Measurements from ENCODE around the gene LILRA2. TPM values are rescaled to one million over a fixed set of nuclear protein-coding genes. Genes with fewer than 3 reads are reported as not detected.
"Not testable (repeated sequence)": the region's sequence is repeated elsewhere in the genome, so short reads cannot be mapped to it uniquely, and the experiment has no call there.

Gene LILRA2
- total and polyA plus RNA-seq, 4 donors = 0.99 to 1.8 (median 1.4) TPM

- Histone ChIP-seq H3K9me3 (ENCODE audit: control insufficient read depth, insufficient read depth, low read length) (no peaks in the 10 kb centered on the region), H3K36me3 (ENCODE audit: control insufficient read depth, insufficient read depth, low read length) (no peaks in the 10 kb centered on the region), H3K27me3 (ENCODE audit: control insufficient read depth, insufficient read depth, low read length) (no peaks in the 10 kb centered on the region), H3K4me3 (ENCODE audit: low read depth, low read length) (no peak overlapping the region), H3K4me1 (ENCODE audit: control insufficient read depth, insufficient read depth, low read length) (no peaks in the 10 kb centered on the region), H3K27ac (ENCODE audit: low read depth, low read length) (no peak overlapping the region)
- 78% methylated on average over 2 of the region's 3 CpGs for WGBS (ENCODE audit: insufficient coverage)
- DNase-seq (ENCODE audit: low read depth in 4 of 6, low spot score in 6 of 6) = no peak
These were observed 3.7 kb downstream of the LILRA2 start for GRCh38 chr19:54577334-54577733.

GRCh38 chr19:54578268-54578667 lies 4.7 kb downstream of the LILRA2 start:
- not testable (repeated sequence) for H3K27ac ChIP-seq (ENCODE audit: low read depth, low read length); H3K36me3 ChIP-seq (ENCODE audit: control insufficient read depth, insufficient read depth, low read length); H3K9me3 ChIP-seq (ENCODE audit: control insufficient read depth, insufficient read depth, low read length); H3K4me3 ChIP-seq (ENCODE audit: low read depth, low read length); H3K27me3 ChIP-seq (ENCODE audit: control insufficient read depth, insufficient read depth, low read length); H3K4me1 ChIP-seq (ENCODE audit: control insufficient read depth, insufficient read depth, low read length); DNase-seq (ENCODE audit: low read depth in 4 of 6, low spot score in 6 of 6)
- WGBS (ENCODE audit: insufficient coverage) = 84% methylated on average over 3 of the region's 5 CpGs

- 89% methylated on average over 4 of the region's 5 CpGs for WGBS (ENCODE audit: insufficient coverage)
- Histone ChIP-seq H3K27me3 (ENCODE audit: control insufficient read depth, insufficient read depth, low read length) (no peaks in the 10 kb centered on the region), H3K4me1 (ENCODE audit: control insufficient read depth, insufficient read depth, low read length) (no peaks in the 10 kb centered on the region), H3K36me3 (ENCODE audit: control insufficient read depth, insufficient read depth, low read length) (no peaks in the 10 kb centered on the region), H3K9me3 (ENCODE audit: control insufficient read depth, insufficient read depth, low read length) (no peaks in the 10 kb centered on the region), H3K27ac (ENCODE audit: low read depth, low read length) (no peak overlapping the region), H3K4me3 (ENCODE audit: low read depth, low read length) (no peak overlapping the region)
- DNase-seq (ENCODE audit: low read depth in 4 of 6, low spot score in 6 of 6) = no peak
These were observed 12.8 kb downstream of the LILRA2 start for GRCh38 chr19:54586397-54586796.

GRCh38 chr19:54587026-54587425 lies 13.4 kb downstream of the LILRA2 start:
- H3K27ac ChIP-seq (ENCODE audit: low read depth, low read length) = no peak overlapping the region
- no peak for DNase-seq (ENCODE audit: low read depth in 4 of 6, low spot score in 6 of 6)
- WGBS (ENCODE audit: insufficient coverage) = 70% methylated on average over 6 of the region's 7 CpGs
- H3K36me3 ChIP-seq (ENCODE audit: control insufficient read depth, insufficient read depth, low read length) = no peaks in the 10 kb centered on the region
- no peak overlapping the region for H3K4me3 ChIP-seq (ENCODE audit: low read depth, low read length)
- no peaks in the 10 kb centered on the region for H3K9me3 ChIP-seq (ENCODE audit: control insufficient read depth, insufficient read depth, low read length)
- no peaks in the 10 kb centered on the region for H3K4me1 ChIP-seq (ENCODE audit: control insufficient read depth, insufficient read depth, low read length)
- no peaks in the 10 kb centered on the region for H3K27me3 ChIP-seq (ENCODE audit: control insufficient read depth, insufficient read depth, low read length)

- H3K36me3 ChIP-seq (ENCODE audit: control insufficient read depth, insufficient read depth, low read length); DNase-seq (ENCODE audit: low read depth in 4 of 6, low spot score in 6 of 6); H3K4me1 ChIP-seq (ENCODE audit: control insufficient read depth, insufficient read depth, low read length); H3K9me3 ChIP-seq (ENCODE audit: control insufficient read depth, insufficient read depth, low read length); H3K27ac ChIP-seq (ENCODE audit: low read depth, low read length); H3K27me3 ChIP-seq (ENCODE audit: control insufficient read depth, insufficient read depth, low read length); H3K4me3 ChIP-seq (ENCODE audit: low read depth, low read length): not testable (repeated sequence)
- 60% methylated on average over 5 of the region's 6 CpGs for WGBS (ENCODE audit: insufficient coverage)
These were observed 19.9 kb downstream of the LILRA2 start, which contains the start of gene LILRA1 for GRCh38 chr19:54593445-54593844. TSS of gene LILRA1 (plus strand) at chr19:54593632. CDS start at chr19:54594245, 613 bp downstream.

GRCh38 chr19:54593931-54594626 lies 20.5 kb downstream of the LILRA2 start:
- 88% methylated on average over 1 of the region's 9 CpGs for WGBS (ENCODE audit: insufficient coverage)
- not testable (repeated sequence) for H3K27ac ChIP-seq (ENCODE audit: low read depth, low read length); H3K27me3 ChIP-seq (ENCODE audit: control insufficient read depth, insufficient read depth, low read length); H3K9me3 ChIP-seq (ENCODE audit: control insufficient read depth, insufficient read depth, low read length); H3K4me1 ChIP-seq (ENCODE audit: control insufficient read depth, insufficient read depth, low read length); H3K4me3 ChIP-seq (ENCODE audit: low read depth, low read length); DNase-seq (ENCODE audit: low read depth in 4 of 6, low spot score in 6 of 6); H3K36me3 ChIP-seq (ENCODE audit: control insufficient read depth, insufficient read depth, low read length)

- DNase-seq (ENCODE audit: low read depth in 4 of 6, low spot score in 6 of 6) = no peak
- no peaks in the 10 kb centered on the region for H3K9me3 ChIP-seq (ENCODE audit: control insufficient read depth, insufficient read depth, low read length)
- no peaks in the 10 kb centered on the region for H3K36me3 ChIP-seq (ENCODE audit: control insufficient read depth, insufficient read depth, low read length)
- no peak overlapping the region for H3K4me3 ChIP-seq (ENCODE audit: low read depth, low read length)
- H3K27ac ChIP-seq (ENCODE audit: low read depth, low read length) = no peak overlapping the region
- no peaks in the 10 kb centered on the region for H3K4me1 ChIP-seq (ENCODE audit: control insufficient read depth, insufficient read depth, low read length)
- H3K27me3 ChIP-seq (ENCODE audit: control insufficient read depth, insufficient read depth, low read length) = no peaks in the 10 kb centered on the region
- 88% methylated on average over 5 of the region's 5 CpGs for WGBS (ENCODE audit: insufficient coverage)
These were observed 21.1 kb downstream of the LILRA2 start for GRCh38 chr19:54594737-54595136.

GRCh38 chr19:54595680-54596436 lies 22.3 kb downstream of the LILRA2 start:
- not testable (repeated sequence) for H3K27me3 ChIP-seq (ENCODE audit: control insufficient read depth, insufficient read depth, low read length); H3K4me1 ChIP-seq (ENCODE audit: control insufficient read depth, insufficient read depth, low read length); H3K4me3 ChIP-seq (ENCODE audit: low read depth, low read length); H3K9me3 ChIP-seq (ENCODE audit: control insufficient read depth, insufficient read depth, low read length); H3K27ac ChIP-seq (ENCODE audit: low read depth, low read length); DNase-seq (ENCODE audit: low read depth in 4 of 6, low spot score in 6 of 6); H3K36me3 ChIP-seq (ENCODE audit: control insufficient read depth, insufficient read depth, low read length)
- 87% methylated on average over 22 of the region's 26 CpGs for WGBS (ENCODE audit: insufficient coverage)

GRCh38 chr19:54600212-54600611 lies 26.6 kb downstream of the LILRA2 start:
- Histone ChIP-seq H3K9me3 (ENCODE audit: control insufficient read depth, insufficient read depth, low read length) (no peaks in the 10 kb centered on the region), H3K4me3 (ENCODE audit: low read depth, low read length) (no peak overlapping the region), H3K27me3 (ENCODE audit: control insufficient read depth, insufficient read depth, low read length) (no peaks in the 10 kb centered on the region), H3K4me1 (ENCODE audit: control insufficient read depth, insufficient read depth, low read length) (no peaks in the 10 kb centered on the region), H3K36me3 (ENCODE audit: control insufficient read depth, insufficient read depth, low read length) (no peaks in the 10 kb centered on the region), H3K27ac (ENCODE audit: low read depth, low read length) (no peak overlapping the region)
- DNase-seq (ENCODE audit: low read depth in 4 of 6, low spot score in 6 of 6) = no peak
- 52% methylated on average over 2 of the region's 5 CpGs for WGBS (ENCODE audit: insufficient coverage)

- Histone ChIP-seq H3K9me3 (ENCODE audit: control insufficient read depth, insufficient read depth, low read length) (peaks cover 2% of the 10 kb centered on the region), H3K36me3 (ENCODE audit: control insufficient read depth, insufficient read depth, low read length) (no peaks in the 10 kb centered on the region), H3K4me3 (ENCODE audit: low read depth, low read length) (no peak overlapping the region), H3K4me1 (ENCODE audit: control insufficient read depth, insufficient read depth, low read length) (no peaks in the 10 kb centered on the region), H3K27ac (ENCODE audit: low read depth, low read length) (no peak overlapping the region), H3K27me3 (ENCODE audit: control insufficient read depth, insufficient read depth, low read length) (no peaks in the 10 kb centered on the region)
- DNase-seq (ENCODE audit: low read depth in 4 of 6, low spot score in 6 of 6) = no peak
- 88% methylated on average over 1 of the region's 4 CpGs for WGBS (ENCODE audit: insufficient coverage)
These were observed 32.6 kb downstream of the LILRA2 start for GRCh38 chr19:54606230-54606629.

Data from spinal cord (tissue), 10 donors.